ENCODE data around the gene RNF182. TPM values are rescaled to one million over a fixed set of nuclear protein-coding genes. Genes with fewer than 3 reads are reported as not detected.
A peak's percentile ranks its signal among the peaks of the same experiment; 100 is the strongest.

Gene RNF182, protein sequence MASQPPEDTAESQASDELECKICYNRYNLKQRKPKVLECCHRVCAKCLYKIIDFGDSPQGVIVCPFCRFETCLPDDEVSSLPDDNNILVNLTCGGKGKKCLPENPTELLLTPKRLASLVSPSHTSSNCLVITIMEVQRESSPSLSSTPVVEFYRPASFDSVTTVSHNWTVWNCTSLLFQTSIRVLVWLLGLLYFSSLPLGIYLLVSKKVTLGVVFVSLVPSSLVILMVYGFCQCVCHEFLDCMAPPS
- 8.0 and 10.9 TPM in 2 replicates for polyA plus RNA-seq (2012; rRNA removed)
- polyA plus RNA-seq (2012; cell fraction: cytosol; rRNA removed) = 8.7 and 9.7 TPM in 2 replicates
- 7.6 and 8.8 TPM in 2 replicates for polyA plus RNA-seq (2012; cell fraction: nucleus; rRNA removed)

DNA sequence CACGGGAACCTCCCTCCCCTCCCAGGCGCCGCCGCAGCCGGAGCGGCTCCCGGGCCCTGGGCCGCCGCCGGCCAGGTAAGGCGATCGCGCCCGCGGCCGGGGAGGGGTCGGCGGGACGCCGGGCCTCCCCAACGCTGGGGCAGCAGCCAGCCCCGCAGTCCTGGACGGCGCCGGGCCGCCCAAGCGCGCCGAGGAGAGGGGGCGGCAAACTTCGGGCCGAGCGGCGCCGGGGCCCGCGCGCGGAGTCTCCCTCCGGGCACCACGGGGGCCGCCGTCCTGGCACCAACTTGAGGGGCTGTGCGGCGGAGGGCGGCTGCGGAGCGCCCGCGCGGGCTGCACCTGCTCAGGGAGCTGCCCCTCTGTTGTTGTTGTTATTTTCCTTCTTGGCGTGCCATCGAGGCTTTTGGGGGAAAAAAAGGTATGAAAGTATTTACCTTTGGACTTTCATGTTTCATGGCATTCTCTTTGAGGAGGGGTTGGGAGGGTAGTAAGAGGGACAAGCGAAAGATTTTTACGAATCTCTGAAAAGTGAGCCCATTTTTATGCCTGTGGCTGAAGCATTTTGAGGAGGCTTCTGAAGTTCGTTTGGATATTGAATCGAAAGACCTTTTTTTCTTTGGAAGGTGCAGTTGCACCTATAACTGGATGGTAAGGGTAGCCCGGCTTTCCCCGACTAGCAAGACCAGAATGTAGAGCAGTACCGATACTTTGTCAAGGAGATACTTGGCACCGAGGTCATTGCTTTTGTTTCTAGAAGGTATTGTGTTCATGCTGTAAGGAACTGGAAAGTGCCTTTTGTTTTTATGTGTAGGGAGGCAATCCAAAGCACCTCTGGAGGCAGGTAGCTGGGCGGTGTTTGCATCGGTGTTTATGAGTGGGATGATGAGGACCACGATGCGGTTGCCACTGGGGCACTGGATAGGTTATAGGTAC, at the start of gene RNF182:
Gene RNF182 (plus strand): TSS at position 4 of the 933 bp plus-strand sequence. CDS start 52,168 bp downstream, outside the sequence.
- Histone ChIP-seq H3K79me2 (ENCODE audit: insufficient read depth) (peaks cover 47% of the 10 kb centered on the region), H3K36me3 (replicated peaks in 1 of 2; ENCODE audit: control insufficient read depth in 1 of 2, insufficient read depth in 2 of 2, low read length in 1 of 2) (no peaks in the 10 kb centered on the region), H3K9me2 (no peaks in the 10 kb centered on the region), H3K9ac (peak within 1 kb of the TSS; percentile 78), H4K20me1 (ENCODE audit: insufficient read depth) (no peaks in the 10 kb centered on the region), H3K27me3 (ENCODE audit: insufficient read depth) (no peaks in the 10 kb centered on the region), H3K9me3 (no peaks in the 10 kb centered on the region), H3K4me1 (ENCODE audit: control insufficient read depth in 1 of 2, insufficient read depth in 2 of 2, low read depth in 1 of 2, low read length in 1 of 2) (peaks cover 3 to 11% of the 10 kb centered on the region in 2 experiments; a peak in 1 of 4 replicates), H3K4me3 (ENCODE audit: low read depth in 2 of 2, low read length in 1 of 2) (peak within 1 kb of the TSS; percentile 73 to 80), H3F3A (replicated peaks; ENCODE audit: insufficient read depth) (peaks cover 12% of the 10 kb centered on the region), H3K4me2 (peak within 1 kb of the TSS; percentile 81), H3K27ac (ENCODE audit: low read depth in 2 of 2, low read length in 1 of 2) (peak within 1 kb of the TSS; percentile 79 to 81), H2AFZ (ENCODE audit: low read depth) (peak within 1 kb of the TSS; percentile 84)
- CTCF ChIA-PET = interaction anchor here (1.0 to 2.2 kb wide), 4 partner anchors 12 to 141 kb away, joined by 4 to 18 read pairs (median 11); no protein-coding TSS in a partner anchor
- no peak for TF ChIP-seq TEAD4 (IDR thresholded peaks at IDR 0.05; ENCODE audit: borderline replicate concordance, insufficient read depth)
- TF ChIP-seq POLR2AphosphoS5 (IDR thresholded peaks at IDR 0.05; ENCODE audit: low read depth, low read length) = no peak
- no peak for TF ChIP-seq REST (IDR thresholded peaks at IDR 0.05; ENCODE audit: low read depth, low read length)
- TF ChIP-seq FOSL2 (IDR thresholded peaks at IDR 0.05; ENCODE audit: borderline replicate concordance, low read depth) = no peak
- TF ChIP-seq MXI1 (IDR thresholded peaks at IDR 0.05; ENCODE audit: low read depth, low read length) = no peak
- no peak for TF ChIP-seq NRF1 (IDR thresholded peaks at IDR 0.05; ENCODE audit: low read depth, low read length)
- no peak for TF ChIP-seq JUND (IDR thresholded peaks at IDR 0.05)
- TF ChIP-seq TCF12 (IDR thresholded peaks at IDR 0.05) = no peak
- TF ChIP-seq, protein P1, sequence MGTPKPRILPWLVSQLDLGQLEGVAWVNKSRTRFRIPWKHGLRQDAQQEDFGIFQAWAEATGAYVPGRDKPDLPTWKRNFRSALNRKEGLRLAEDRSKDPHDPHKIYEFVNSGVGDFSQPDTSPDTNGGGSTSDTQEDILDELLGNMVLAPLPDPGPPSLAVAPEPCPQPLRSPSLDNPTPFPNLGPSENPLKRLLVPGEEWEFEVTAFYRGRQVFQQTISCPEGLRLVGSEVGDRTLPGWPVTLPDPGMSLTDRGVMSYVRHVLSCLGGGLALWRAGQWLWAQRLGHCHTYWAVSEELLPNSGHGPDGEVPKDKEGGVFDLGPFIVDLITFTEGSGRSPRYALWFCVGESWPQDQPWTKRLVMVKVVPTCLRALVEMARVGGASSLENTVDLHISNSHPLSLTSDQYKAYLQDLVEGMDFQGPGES (IDR thresholded peaks at IDR 0.05; ENCODE audit: low read depth, low read length) = no peak
- DNase-seq = peak; percentile 17
- POLR2A ChIA-PET = no interaction called here
- WGBS (ENCODE audit: low lambda C conversion rate) = 31% methylated on average over 14 of the region's 65 CpGs
